GM19193 (cell line): Measurements from ENCODE around the gene VWF.

Experiments
- POLR2A ChIP-seq: IDR thresholded peaks from 4 replicates; pipeline ENCODE4 v1.6.1; 2011; ENCODE audit not compliant: insufficient read depth, insufficient read length; ENCODE audit errors: extremely low read depth

Gene VWF

GRCh38 chr12:6114476-6114870 lies 10.0 kb downstream of the VWF start:
- TF ChIP-seq POLR2A = no peak

- TF ChIP-seq POLR2A = no peak
Measured at GRCh38 chr12:6113691-6114475, 10.6 kb downstream of the VWF start.

DNA sequence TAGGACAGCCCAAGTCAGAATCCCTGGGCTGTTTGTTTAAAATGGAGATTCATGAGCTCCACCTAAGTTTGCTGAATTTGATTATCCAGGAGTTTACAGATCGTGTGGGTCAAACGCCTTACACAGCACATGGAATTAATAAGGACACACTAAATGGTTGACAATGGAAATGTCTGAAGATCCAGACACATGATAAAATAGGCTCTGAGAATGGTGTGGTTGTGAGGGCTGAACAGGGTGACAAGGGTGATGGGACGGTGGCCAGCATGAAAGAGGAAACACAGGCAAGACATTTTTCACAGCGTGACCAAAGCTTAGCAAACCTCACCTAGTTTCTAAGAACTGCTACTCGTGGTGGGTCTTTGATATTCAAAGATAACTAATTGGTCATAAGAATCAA lies 12.5 kb downstream of the VWF start:
- no peak for TF ChIP-seq POLR2A

GRCh38 chr12:6110006-6110405 lies 14.5 kb downstream of the VWF start:
- no peak for TF ChIP-seq POLR2A

GRCh38 chr12:6106218-6106617 lies 18.3 kb downstream of the VWF start:
- TF ChIP-seq POLR2A = no peak

DNA sequence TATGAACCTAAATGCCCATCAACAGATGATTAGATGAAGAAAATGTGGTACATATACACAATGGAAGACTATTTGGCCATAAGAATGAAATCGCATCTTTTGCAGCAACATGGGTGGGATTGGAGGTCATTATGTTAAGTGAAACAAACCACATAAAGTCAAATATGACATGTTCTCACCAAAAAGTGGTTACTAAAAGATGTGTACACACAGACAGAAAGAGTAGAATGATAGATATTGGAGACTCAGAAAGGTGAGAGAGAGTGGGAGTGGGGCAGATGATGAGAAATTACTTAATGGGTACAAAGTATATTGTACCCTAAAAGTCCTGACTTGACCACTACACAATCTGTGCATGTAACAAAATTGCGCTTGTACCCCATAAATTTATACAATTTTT lies 19.6 kb downstream of the VWF start:
- no peak for TF ChIP-seq POLR2A

- TF ChIP-seq POLR2A = no peak
Measured at GRCh38 chr12:6104027-6104426, 20.4 kb downstream of the VWF start.

GRCh38 chr12:6099316-6099715 lies 25.2 kb downstream of the VWF start:
- no peak for TF ChIP-seq POLR2A

GRCh38 chr12:6097411-6097810 lies 27.1 kb downstream of the VWF start:
- TF ChIP-seq POLR2A = no peak

- no peak for TF ChIP-seq POLR2A
Measured at GRCh38 chr12:6096527-6096926, 27.9 kb downstream of the VWF start.

- TF ChIP-seq POLR2A = no peak
Measured at GRCh38 chr12:6095269-6095668, 29.2 kb downstream of the VWF start.

- no peak for TF ChIP-seq POLR2A
Measured at GRCh38 chr12:6093764-6094163, 30.7 kb downstream of the VWF start.

GRCh38 chr12:6092784-6093722 lies 31.4 kb downstream of the VWF start:
- no peak for TF ChIP-seq POLR2A

- TF ChIP-seq POLR2A = no peak
Measured at GRCh38 chr12:6091786-6092566, 32.5 kb downstream of the VWF start.

DNA sequence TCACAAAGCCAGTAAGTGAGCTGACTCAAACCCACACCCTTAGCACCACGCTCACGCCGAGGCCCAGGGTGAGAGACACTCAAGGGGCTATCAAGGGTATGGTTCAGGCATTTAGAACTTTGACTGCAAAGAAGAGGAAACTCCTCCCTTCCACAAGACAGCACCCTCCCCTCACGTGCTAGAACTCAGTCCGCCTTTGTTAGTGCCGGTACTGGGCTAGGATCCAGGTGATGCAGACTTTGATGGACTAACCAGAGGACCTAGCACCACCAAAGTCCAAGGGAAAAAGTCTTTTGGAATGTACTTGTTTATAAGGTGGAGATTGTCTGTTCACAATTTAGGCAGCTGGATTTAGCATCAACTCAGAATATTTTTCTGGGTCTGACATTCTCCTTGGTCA lies 33.7 kb downstream of the VWF start:
- no peak for TF ChIP-seq POLR2A
